Measurements from ENCODE around the gene ALG5.

Gene ALG5

GRCh38 chr13:37039896-37040295 is 40.8 kb upstream of the ALG5 start:
- no peaks in the 10 kb centered on the region for H3K27me3 ChIP-seq (replicated peaks)
- no peak overlapping the region for H3K27ac ChIP-seq
- TF ChIP-seq CTCF (IDR thresholded peaks at IDR 0.05; ENCODE audit: low read depth, low read length, missing control alignments): no peak
- no peak for DNase-seq
- no peak overlapping the region for H3K4me3 ChIP-seq (ENCODE audit: low read depth, low read length)
- H3K36me3 ChIP-seq (replicated peaks): peaks cover 63% of the 10 kb centered on the region
- in situ Hi-C loops (cut with HindIII; ENCODE audit: low pct_ligation_motif_present, low sequenced_read_pairs): no loop called here

- no peak overlapping the region for H3K4me3 ChIP-seq (ENCODE audit: low read depth, low read length)
- no peak for DNase-seq
- peaks cover 68% of the 10 kb centered on the region for H3K36me3 ChIP-seq (replicated peaks)
- no peaks in the 10 kb centered on the region for H3K27me3 ChIP-seq (replicated peaks)
- in situ Hi-C loops (cut with HindIII; ENCODE audit: low pct_ligation_motif_present, low sequenced_read_pairs): no loop called here
- TF ChIP-seq CTCF (IDR thresholded peaks at IDR 0.05; ENCODE audit: low read depth, low read length, missing control alignments): no peak
- H3K27ac ChIP-seq: no peak overlapping the region
Measured at GRCh38 chr13:37037241-37037640, 38.1 kb upstream of the ALG5 start.

- TF ChIP-seq CTCF (IDR thresholded peaks at IDR 0.05; ENCODE audit: low read depth, low read length, missing control alignments): no peak
- H3K4me3 ChIP-seq (ENCODE audit: low read depth, low read length): no peak overlapping the region
- peaks cover 56% of the 10 kb centered on the region for H3K36me3 ChIP-seq (replicated peaks)
- no peak overlapping the region for H3K27ac ChIP-seq
- in situ Hi-C loops (cut with HindIII; ENCODE audit: low pct_ligation_motif_present, low sequenced_read_pairs): no loop called here
- DNase-seq: peak; percentile 2
- no peaks in the 10 kb centered on the region for H3K27me3 ChIP-seq (replicated peaks)
Measured at GRCh38 chr13:37029617-37030016, 30.5 kb upstream of the ALG5 start.

DNA sequence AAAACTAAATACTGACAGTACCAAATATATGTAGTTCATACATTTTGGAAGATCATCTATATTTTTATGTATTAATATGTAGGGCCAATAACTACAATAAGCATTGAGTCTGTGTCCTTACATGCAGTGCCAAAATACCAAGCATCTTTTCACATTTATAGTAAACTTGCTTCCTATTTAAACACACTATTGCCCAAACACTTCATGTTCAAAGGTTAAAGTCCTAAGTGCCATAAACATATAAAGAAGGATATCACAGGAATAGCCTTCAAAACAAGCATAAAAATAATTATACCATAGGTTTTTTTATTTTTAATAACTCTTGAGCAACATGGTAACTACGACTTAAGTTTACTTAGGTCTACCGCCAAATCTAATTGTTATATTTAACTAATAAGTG is 28.5 kb upstream of the ALG5 start:
- no peak for TF ChIP-seq CTCF (IDR thresholded peaks at IDR 0.05; ENCODE audit: low read depth, low read length, missing control alignments)
- Histone ChIP-seq H3K4me3 (ENCODE audit: low read depth, low read length) (no peak overlapping the region), H3K27me3 (replicated peaks) (no peaks in the 10 kb centered on the region), H3K36me3 (replicated peaks) (peaks cover 51% of the 10 kb centered on the region), H3K27ac (no peak overlapping the region)
- no peak for DNase-seq
- in situ Hi-C loops (cut with HindIII; ENCODE audit: low pct_ligation_motif_present, low sequenced_read_pairs): no loop called here

- Histone ChIP-seq H3K27ac (no peak overlapping the region), H3K27me3 (replicated peaks) (no peaks in the 10 kb centered on the region), H3K4me3 (ENCODE audit: low read depth, low read length) (no peak overlapping the region), H3K36me3 (replicated peaks) (peaks cover 49% of the 10 kb centered on the region)
- no peak for DNase-seq
- TF ChIP-seq CTCF (IDR thresholded peaks at IDR 0.05; ENCODE audit: low read depth, low read length, missing control alignments): no peak
- in situ Hi-C loops (cut with HindIII; ENCODE audit: low pct_ligation_motif_present, low sequenced_read_pairs): no loop called here
Measured at GRCh38 chr13:37026771-37027170, 27.6 kb upstream of the ALG5 start.

DNA sequence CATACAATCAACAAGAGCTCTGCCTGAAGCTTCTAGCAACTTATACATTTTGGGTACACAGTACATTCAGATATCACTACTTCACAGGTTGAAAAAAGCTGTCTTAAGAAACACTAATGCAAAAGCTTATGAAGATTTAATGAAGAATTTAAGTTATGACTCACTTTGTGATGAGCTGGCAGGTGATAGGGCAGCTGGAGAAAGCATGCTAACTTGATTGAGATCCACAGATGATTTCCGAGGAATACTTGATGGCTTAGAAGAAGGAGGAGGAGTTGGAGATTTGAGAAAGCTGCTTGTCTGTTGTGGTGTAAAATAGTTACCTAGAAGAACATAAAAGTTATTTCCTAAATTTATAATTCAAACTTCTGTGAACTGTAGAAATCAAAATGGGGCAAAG is 24.7 kb upstream of the ALG5 start:
- TF ChIP-seq CTCF (IDR thresholded peaks at IDR 0.05; ENCODE audit: low read depth, low read length, missing control alignments): no peak
- H3K27ac ChIP-seq: no peak overlapping the region
- H3K27me3 ChIP-seq (replicated peaks): no peaks in the 10 kb centered on the region
- in situ Hi-C loops (cut with HindIII; ENCODE audit: low pct_ligation_motif_present, low sequenced_read_pairs): no loop called here
- peak; percentile 22 for DNase-seq
- peaks cover 45% of the 10 kb centered on the region for H3K36me3 ChIP-seq (replicated peaks)
- H3K4me3 ChIP-seq (ENCODE audit: low read depth, low read length): no peak overlapping the region
